DMS114 treated with DMSO at 0.1 percent for 48 hours (cell line): ENCODE measurements around the gene GTF2I.
"Not testable (repeated sequence)": the region's sequence is repeated elsewhere in the genome, so short reads cannot be mapped to it uniquely, and the experiment has no call there.

Source experiments
- DNase-seq: peaks from one replicate; lab custom pipeline; 2025; ENCODE audit not compliant: unreplicated experiment; lab: John Stamatoyannopoulos, UW

GTF2I gene

DNA sequence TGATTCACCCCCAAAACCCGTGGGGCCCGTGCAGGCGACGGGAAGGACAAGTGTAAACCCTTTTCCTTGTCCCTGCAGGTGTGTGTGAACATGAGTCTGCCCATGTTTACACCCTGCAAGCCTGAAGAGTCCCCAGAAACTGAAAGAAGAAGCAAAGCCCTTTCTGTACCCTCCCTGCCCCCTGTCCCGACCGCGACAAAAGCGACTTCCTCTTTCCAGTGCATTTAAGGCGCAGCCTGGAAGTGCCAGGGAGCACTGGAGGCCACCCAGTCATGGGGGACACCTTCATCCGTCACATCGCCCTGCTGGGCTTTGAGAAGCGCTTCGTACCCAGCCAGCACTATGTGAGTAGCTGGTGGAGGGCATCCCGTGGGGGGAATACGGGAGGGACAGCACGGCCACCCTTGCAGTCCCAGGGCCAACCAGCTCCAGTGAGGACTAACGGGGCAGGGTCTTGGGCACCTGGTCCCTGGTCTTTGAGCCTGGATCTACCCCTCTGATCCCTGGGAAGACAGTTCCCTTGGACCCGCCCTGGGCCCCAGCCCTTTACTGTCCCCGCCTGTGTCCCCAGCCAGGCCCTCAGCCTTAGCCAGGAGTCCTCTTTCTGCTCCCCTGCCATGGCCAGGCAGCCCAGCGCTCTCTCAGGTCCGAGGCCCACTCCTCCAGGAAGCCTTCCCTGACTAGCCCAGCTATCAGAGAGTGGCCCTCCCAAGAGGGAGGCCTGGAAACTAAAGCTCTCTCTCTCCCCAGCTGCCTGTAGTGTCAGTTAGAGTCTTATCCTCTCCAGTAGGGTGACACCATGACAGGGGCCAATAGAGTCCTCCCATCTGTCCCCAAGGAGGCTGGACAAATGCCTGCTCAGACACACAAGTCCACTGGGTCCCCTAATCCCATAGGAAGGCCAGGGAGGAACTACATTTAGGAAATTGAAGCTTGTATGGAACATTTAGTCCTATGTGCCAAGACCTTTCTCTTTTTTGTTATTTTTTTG lies 116.5 kb downstream of the GTF2I start, which contains the start of gene NCF1:
Gene NCF1, plus strand, starts transcription at position 252 of the 991 bp plus-strand sequence. Its CDS starts 21 bp downstream, at position 273.
- DNase-seq, result not testable (repeated sequence)

DNA sequence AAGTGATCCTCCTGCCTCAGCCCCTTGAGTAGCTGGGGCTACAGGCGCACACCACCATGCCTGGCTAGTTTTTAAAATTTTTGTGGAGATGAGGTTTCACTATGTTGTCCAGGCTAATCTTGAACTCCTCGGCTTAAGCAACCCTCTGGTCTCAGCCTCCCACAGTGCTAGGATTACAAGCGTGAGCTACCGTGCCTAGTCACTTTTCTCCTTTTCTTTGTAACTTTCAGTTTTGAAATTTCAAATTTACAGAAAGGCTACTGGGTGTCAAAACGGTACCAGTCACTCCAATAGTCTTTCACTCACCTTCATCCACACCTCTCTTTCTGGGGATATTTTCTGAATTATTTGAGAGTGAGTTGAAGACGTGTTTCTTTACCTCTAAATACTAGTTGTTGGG lies 117.6 kb downstream of the GTF2I start:
- DNase-seq, result not testable (repeated sequence)

DNA sequence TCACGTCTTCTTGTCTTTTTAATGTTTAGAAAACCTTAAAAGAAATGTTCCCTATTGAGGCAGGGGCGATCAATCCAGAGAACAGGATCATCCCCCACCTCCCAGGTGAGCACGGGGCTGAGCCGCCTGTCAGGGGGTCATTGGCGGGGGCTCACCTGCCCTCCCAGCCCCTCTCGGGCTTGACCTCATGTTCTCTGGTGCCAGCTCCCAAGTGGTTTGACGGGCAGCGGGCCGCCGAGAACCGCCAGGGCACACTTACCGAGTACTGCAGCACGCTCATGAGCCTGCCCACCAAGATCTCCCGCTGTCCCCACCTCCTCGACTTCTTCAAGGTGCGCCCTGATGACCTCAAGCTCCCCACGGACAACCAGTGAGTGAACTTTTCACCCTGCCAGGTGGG lies 121.5 kb downstream of the GTF2I start:
- DNase-seq, result not testable (repeated sequence)

DNA sequence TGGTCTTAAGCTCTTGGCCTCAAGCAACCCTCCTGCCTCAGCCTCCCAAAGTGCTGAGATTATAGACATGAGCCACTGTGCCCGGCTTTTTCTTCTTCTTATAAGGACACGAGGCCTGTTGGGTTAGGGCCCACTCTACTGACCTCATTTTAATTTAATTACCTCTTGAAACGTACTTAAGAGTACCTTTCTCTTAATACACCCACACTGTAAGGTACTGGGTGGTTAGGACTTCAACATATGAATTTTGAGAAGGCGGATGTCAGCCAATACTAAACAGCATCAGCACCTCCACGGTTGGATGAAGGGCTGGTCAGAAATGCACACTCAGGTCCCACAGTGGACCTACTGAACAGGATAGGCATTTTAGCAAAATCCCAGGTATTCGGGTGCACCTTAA lies 124.2 kb downstream of the GTF2I start:
- DNase-seq, result not testable (repeated sequence)

DNA sequence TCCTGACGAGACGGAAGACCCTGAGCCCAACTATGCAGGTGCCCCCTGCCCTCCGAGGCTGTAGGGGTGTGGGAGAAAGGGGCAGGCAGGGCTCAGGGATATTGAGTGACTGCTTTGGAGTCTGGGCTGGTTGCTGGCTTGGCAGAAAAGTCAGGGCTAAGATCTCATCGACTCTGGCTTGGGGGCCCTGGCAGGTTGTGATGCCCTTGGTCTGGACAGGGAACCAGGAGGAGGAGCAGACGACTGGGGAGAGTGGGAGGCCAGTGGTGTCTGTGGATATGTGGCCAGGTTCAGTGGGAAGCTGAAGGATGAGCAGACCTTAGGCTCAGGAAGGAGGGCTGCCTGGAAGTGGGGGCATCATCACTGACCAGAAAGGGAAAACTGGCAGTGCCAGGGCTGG lies 126.1 kb downstream of the GTF2I start:
- not testable (repeated sequence) for DNase-seq

DNA sequence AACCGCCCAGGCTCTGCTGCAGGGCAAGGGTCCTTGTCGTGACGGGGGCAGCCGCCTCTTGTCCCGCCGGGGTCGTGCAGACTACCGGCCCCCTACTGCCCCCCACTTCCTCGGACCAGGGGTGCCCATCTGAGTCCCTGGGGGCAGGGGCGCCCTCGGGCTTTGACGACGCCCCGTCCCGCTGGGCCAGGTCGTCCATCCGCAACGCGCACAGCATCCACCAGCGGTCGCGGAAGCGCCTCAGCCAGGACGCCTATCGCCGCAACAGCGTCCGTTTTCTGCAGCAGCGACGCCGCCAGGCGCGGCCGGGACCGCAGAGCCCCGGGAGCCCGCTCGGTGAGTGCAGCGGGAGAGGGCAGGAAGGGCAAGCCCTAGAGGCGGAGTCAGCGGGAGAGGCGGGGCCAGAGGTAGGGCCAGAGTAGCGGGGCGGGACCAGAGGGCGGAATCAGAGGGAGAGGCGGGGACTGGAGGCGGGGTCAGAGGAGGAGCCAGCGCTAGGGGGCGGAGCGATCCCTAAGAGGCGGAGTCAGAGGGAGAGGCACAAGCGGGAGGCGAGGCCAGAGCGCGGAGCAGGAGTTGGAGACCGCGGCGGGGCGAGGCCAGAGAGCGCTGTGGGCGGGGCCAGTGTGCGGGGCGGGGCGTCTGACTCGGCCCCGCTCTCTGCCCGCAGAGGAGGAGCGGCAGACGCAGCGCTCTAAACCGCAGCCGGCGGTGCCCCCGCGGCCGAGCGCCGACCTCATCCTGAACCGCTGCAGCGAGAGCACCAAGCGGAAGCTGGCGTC lies 131.0 kb downstream of the GTF2I start:
- DNase-seq, result peak; percentile 54

DNA sequence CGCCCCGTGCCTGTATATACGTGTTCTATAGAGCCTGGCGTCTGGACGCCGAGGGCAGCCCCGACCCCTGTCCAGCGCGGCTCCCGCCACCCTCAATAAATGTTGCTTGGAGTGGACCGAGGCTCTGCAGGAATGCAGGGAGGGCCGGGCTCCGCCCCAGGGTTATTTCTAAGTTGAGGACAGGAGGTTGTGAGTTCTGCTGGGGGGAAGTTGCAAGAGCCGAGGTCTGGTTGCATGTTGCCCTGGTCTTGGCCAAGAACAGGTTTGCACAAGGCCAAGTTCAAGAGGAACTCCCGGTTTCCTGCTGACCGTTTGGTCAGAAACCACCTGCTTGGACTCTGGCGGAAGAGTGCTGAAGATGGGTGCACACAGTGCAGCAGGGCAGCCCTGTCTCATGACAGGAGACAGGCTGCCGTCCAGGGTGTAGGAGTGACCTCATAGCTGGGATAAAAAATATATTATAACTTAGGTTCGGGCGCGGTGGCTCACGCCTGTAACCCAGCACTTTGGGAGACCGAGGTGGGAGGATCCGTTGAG lies 131.8 kb downstream of the GTF2I start:
- not testable (repeated sequence) for DNase-seq

DNA sequence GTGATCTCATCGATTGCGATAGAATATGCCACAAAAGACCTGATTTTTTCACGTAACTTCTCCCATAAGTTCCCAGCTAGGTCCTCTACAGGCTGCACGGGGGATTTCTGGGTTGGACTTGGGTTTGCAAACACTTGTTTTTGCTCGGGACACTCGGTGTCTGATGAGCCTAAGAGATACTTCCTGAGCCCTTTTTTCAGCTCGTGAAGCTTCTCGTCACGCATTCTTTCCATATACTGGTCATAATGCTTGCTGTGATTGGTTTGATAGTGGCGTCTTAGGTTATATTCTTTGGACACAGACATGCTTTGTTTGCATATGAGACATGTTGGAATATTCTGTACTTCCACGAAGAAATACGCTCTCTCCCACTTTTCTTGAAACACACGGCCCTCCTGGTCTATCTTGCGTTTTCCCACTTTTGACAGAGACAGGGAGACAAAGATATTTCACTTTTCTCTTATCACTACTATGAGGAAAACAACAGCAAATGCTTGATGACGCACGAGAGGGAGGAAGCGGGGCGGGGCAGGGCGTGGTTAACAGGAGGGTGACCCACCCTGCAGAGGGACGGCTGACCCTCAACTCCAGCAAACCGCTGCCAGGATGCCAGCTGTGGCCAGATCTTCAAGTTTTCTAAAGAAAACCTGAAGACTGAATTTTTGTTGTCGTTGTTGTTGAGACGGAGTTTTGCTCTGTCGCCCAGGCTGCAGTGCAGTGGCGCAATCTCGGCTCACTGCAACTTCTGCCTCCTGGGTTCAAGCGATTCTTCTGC lies 140.5 kb downstream of the GTF2I start:
- DNase-seq, result not testable (repeated sequence)

DNA sequence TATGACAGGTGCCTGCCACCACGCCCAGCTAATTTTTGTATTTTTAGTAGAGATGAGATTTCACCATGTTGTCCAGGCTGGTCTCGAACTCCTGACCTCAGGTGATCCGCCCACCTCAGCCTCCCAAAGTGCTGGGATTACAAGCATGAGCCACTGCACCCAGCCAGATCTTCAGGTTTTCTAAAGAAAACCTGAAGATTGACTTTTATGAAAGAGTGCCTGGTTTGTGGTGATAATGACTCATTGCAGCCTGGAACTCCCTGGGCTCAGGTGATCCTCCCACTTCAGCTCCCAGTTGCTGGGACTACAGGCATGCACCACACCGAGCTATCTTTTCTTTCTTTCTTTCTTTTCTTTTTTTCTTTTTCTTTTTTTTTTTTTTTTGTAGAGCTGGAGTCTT lies 141.1 kb downstream of the GTF2I start:
- DNase-seq, result not testable (repeated sequence)
